HCT116 (cell line): ENCODE data around the gene TMEM258. TPM values are rescaled to one million over a fixed set of nuclear protein-coding genes. Genes with fewer than 3 reads are reported as not detected.

Experiments used
- ATAC-seq: fragments of 200-7000 bp; cut with Tn5 transposase; 2 replicates; pipeline ENCODE4 v1.9.1; 2020; ENCODE audit warnings: mild to moderate bottlenecking, moderate library complexity
- BruUV-seq: library from RNA; stranded (reverse); fragments of 400-500 nt; replicated peaks from 2 replicates; lab custom pipeline; 2021; lab: Mats Ljungman, UMichigan
- CTCF ChIA-PET: fragments of 300-600 bp; sonication (Branson Sonifier 250); formaldehyde crosslinking; loops from one replicate; lab custom pipeline; 2021; ENCODE audit warnings: antibody characterized with exemption; lab: Charles Lee
- POLR2A ChIA-PET: fragments of 300-600, 350-600 bp; sonication (Branson Sonifier 250); formaldehyde crosslinking; loops from one replicate; lab custom pipeline; 2021; ENCODE audit warnings: antibody characterized with exemption; lab: Charles Lee
- RAD21 ChIA-PET, 2 experiments: fragments of 300-600 bp; sonication (Branson Sonifier 250); formaldehyde crosslinking; loops; one replicate each; lab custom pipeline; 2023; ENCODE audit warnings: low total read pairs in 2 of 2; ENCODE audit not compliant: uncharacterized antibody in 2 of 2, unreplicated experiment in 2 of 2, low non-redundant PET in 1 of 2; lab: Charles Lee
- DNase-seq: peaks from one replicate; pipeline ENCODE4 v3.0.0-alpha.2; 2010; ENCODE audit warnings: low read depth, low spot score
- H2AFZ ChIP-seq: fragments of 200-600 bp; shearing (Covaris generic), sonication (generic); 2 replicates; pipeline ENCODE4 v1.6.1; 2017; ENCODE audit warnings: low read depth, mixed run types, mixed read lengths, antibody characterized with exemption, low read length; ENCODE audit not compliant: poor library complexity, severe bottlenecking
- H3K27ac ChIP-seq: 2 replicates; pipeline ENCODE4 v1.5.1; 2012; ENCODE audit warnings: low read depth, low read length
- H3K27me3 ChIP-seq: fragments of 200-600 bp; sonication (generic); 2 replicates; pipeline ENCODE4 v1.6.1; 2016; ENCODE audit warnings: mixed run types, low read length, mixed read lengths; ENCODE audit not compliant: insufficient read depth
- H3K36me3 ChIP-seq, 2 experiments: fragments of 200-500 bp in 1 of 2; fragments of 200-600 bp in 1 of 2; sonication (Bioruptor generic) in 1 of 2; sonication (generic) in 1 of 2; 2 replicates each; pipeline versions ENCODE4 v1.5.1 to v1.6.1; 2014 to 2016; ENCODE audit warnings: low read length in 2 of 2, inconsistent platforms in 1 of 2, mixed read lengths in 1 of 2, mixed run types in 1 of 2; ENCODE audit not compliant: insufficient read depth in 2 of 2, control insufficient read depth in 1 of 2
- H3K4me1 ChIP-seq, 2 experiments: fragments of 200-600 bp in 1 of 2; sonication (generic) in 1 of 2; 2 replicates each; pipeline versions ENCODE4 v1.5.1 to v1.6.1; 2012 to 2017; ENCODE audit warnings: low read length in 2 of 2, inconsistent platforms in 1 of 2, mild to moderate bottlenecking in 1 of 2, mixed read lengths in 1 of 2, mixed run types in 1 of 2, moderate library complexity in 1 of 2; ENCODE audit not compliant: insufficient read depth in 2 of 2, control insufficient read depth in 1 of 2
- H3K4me2 ChIP-seq: fragments of 200-600 bp; sonication (generic); 2 replicates; pipeline ENCODE4 v1.6.1; 2017; ENCODE audit warnings: mixed run types, low read length, mixed read lengths
- H3K4me3 ChIP-seq, 2 experiments: fragments of 200-600 bp in 1 of 2; sonication (generic) in 1 of 2; replicated peaks in 1 of 2; 2 replicates each; pipeline ENCODE4 v1.5.1; 2011 to 2016; ENCODE audit warnings: low read length in 2 of 2, control low read depth in 1 of 2, low read depth in 1 of 2, mild to moderate bottlenecking in 1 of 2, mixed read lengths in 1 of 2, mixed run types in 1 of 2
- H3K79me2 ChIP-seq: fragments of 200-600 bp; sonication (generic); 2 replicates; pipeline ENCODE4 v1.6.1; 2017; ENCODE audit warnings: mild to moderate bottlenecking, mixed run types, low read length, moderate library complexity, mixed read lengths; ENCODE audit not compliant: insufficient read depth
- H3K9ac ChIP-seq: fragments of 200-600 bp; sonication (generic); 2 replicates; pipeline ENCODE4 v1.6.1; 2016; ENCODE audit warnings: low read length, mixed read lengths
- H3K9me2 ChIP-seq: fragments of 200-600 bp; sonication (generic), shearing (Covaris generic); 2 replicates; pipeline ENCODE4 v1.6.1; 2017; ENCODE audit warnings: mixed run types, mild to moderate bottlenecking, moderate library complexity; ENCODE audit not compliant: insufficient read depth
- H3K9me3 ChIP-seq, 2 experiments: fragments of 200-500 bp in 1 of 2; fragments of 200-600 bp in 1 of 2; sonication (Bioruptor generic) in 1 of 2; sonication (generic) in 1 of 2; 2 replicates each; pipeline ENCODE4 v1.6.1; 2014 to 2017; ENCODE audit warnings: low read length in 2 of 2, mixed read lengths in 2 of 2, inconsistent platforms in 1 of 2, low read depth in 1 of 2, mild to moderate bottlenecking in 1 of 2, mixed run types in 1 of 2, moderate library complexity in 1 of 2; ENCODE audit not compliant: control insufficient read depth in 1 of 2, insufficient read depth in 1 of 2
- H4K20me1 ChIP-seq: fragments of 200-600 bp; sonication (generic), shearing (Covaris generic); 2 replicates; pipeline ENCODE4 v1.6.1; 2017; ENCODE audit warnings: mixed run types, mild to moderate bottlenecking, moderate library complexity; ENCODE audit not compliant: insufficient read depth
- CBX3 ChIP-seq: IDR thresholded peaks from 2 replicates; pipeline ENCODE4 v1.6.1; 2012; ENCODE audit warnings: low read depth
- EGR1 ChIP-seq: IDR thresholded peaks from 2 replicates; pipeline ENCODE4 v1.6.1; 2012; ENCODE audit warnings: low read depth
- ELF1 ChIP-seq: IDR thresholded peaks from 2 replicates; pipeline ENCODE4 v1.6.1; 2012; ENCODE audit warnings: low read depth, borderline replicate concordance
- EZH2 ChIP-seq: fragments of 200-600 bp; sonication (generic); IDR thresholded peaks from 2 replicates; pipeline ENCODE4 v1.6.1; 2017; ENCODE audit warnings: antibody characterized with exemption, mixed run types
- EZH2phosphoT487 ChIP-seq: fragments of 200-600 bp; IDR thresholded peaks from 2 replicates; pipeline ENCODE4 v1.6.1; 2018; ENCODE audit warnings: antibody characterized with exemption, borderline replicate concordance
- FOSL1 ChIP-seq: IDR thresholded peaks from 2 replicates; pipeline ENCODE4 v1.6.1; 2012; ENCODE audit warnings: low read depth
- JUND ChIP-seq: IDR thresholded peaks from 2 replicates; pipeline ENCODE4 v1.6.1; 2012
- MAX ChIP-seq: IDR thresholded peaks from 2 replicates; pipeline ENCODE4 v1.6.1; 2012
- POLR2AphosphoS5 ChIP-seq: IDR thresholded peaks from 2 replicates; pipeline ENCODE4 v1.6.1; 2011; ENCODE audit warnings: mild to moderate bottlenecking, low read depth, low read length, moderate library complexity
- RAD21 ChIP-seq: IDR thresholded peaks from 2 replicates; pipeline ENCODE4 v1.6.1; 2012; ENCODE audit warnings: low read depth, mild to moderate bottlenecking
- SIN3A ChIP-seq: IDR thresholded peaks from 2 replicates; pipeline ENCODE4 v1.6.1; 2012; ENCODE audit warnings: low read depth
- SP1 ChIP-seq: IDR thresholded peaks from 2 replicates; pipeline ENCODE4 v1.6.1; 2012; ENCODE audit warnings: low read depth
- SRF ChIP-seq: IDR thresholded peaks from 2 replicates; pipeline ENCODE4 v1.6.1; 2012; ENCODE audit warnings: low read depth
- TCF7L2 ChIP-seq: IDR thresholded peaks from 2 replicates; pipeline ENCODE4 v1.7.0; 2011; ENCODE audit warnings: borderline replicate concordance, inconsistent platforms; ENCODE audit not compliant: insufficient read depth, insufficient read length; ENCODE audit errors: extremely low read depth
- ZBTB33 ChIP-seq: IDR thresholded peaks from 2 replicates; pipeline ENCODE4 v1.6.1; 2011; ENCODE audit warnings: mild to moderate bottlenecking, low read length, moderate library complexity; ENCODE audit not compliant: insufficient replicate concordance; ENCODE audit errors: extremely low read depth
- ZFX ChIP-seq: fragments of 450-650 bp; IDR thresholded peaks from 2 replicates; pipeline ENCODE4 v1.6.1; 2017
- intact Hi-C: fragments of 100-400 bp; cut with micrococcal nuclease; formaldehyde crosslinking; loops from 2 replicates; pipeline ENCODE4 v1.10.0; 2022
- total RNA-seq: library from RNA; stranded (reverse); gene quantifications from one replicate; pipeline ENCODE4 v1.2.1, GENCODE V29; 2021; ENCODE audit not compliant: unreplicated experiment

TMEM258 gene
- total RNA-seq, 1 experiment from 2014 or later: 160 TPM

GRCh38 chr11:61811831-61812230 lies 19.4 kb upstream of the TMEM258 start:
- Histone ChIP-seq H3K9ac (no peak overlapping the region), H3K79me2 (peaks cover 9% of the 10 kb centered on the region), H3K4me2 (no peak overlapping the region), H3K9me2 (no peaks in the 10 kb centered on the region), H3K36me3 (peaks cover 2 to 16% of the 10 kb centered on the region in 2 experiments; a peak in 3 of 4 replicates), H4K20me1 (no peaks in the 10 kb centered on the region), H3K4me3 (no peak overlapping the region), H3K4me1 (peaks cover 4 to 26% of the 10 kb centered on the region in 2 experiments; a peak in 3 of 4 replicates), H3K9me3 (no peaks in the 10 kb centered on the region), H3K27ac (no peak overlapping the region), H3K27me3 (no peaks in the 10 kb centered on the region), H2AFZ (no peak overlapping the region)
- ATAC-seq (no peak), DNase-seq (no peak)
- intact Hi-C loops: no loop called here
- TF ChIP-seq EZH2phosphoT487 (no peak), JUND (no peak), MAX (no peak), ZBTB33 (no peak), SRF (no peak), SIN3A (no peak)
- ChIA-PET CTCF (no interaction called here), POLR2A (no interaction called here), RAD21 (no interaction called here)
- BruUV-seq: no TSS peak

GRCh38 chr11:61810671-61811175 lies 18.3 kb upstream of the TMEM258 start:
- H3K79me2 ChIP-seq: peaks cover 4% of the 10 kb centered on the region; the same call in 1 of the 2 replicates
- no peaks in the 10 kb centered on the region for H3K9me2 ChIP-seq
- no peaks in the 10 kb centered on the region for H4K20me1 ChIP-seq
- ChIA-PET CTCF (no interaction called here), POLR2A (no interaction called here), RAD21 (no interaction called here)
- H2AFZ ChIP-seq: no peak overlapping the region
- no peak overlapping the region for H3K27ac ChIP-seq
- peaks cover 5 to 23% of the 10 kb centered on the region in 2 experiments; a peak in 3 of 4 replicates for H3K36me3 ChIP-seq
- intact Hi-C loops: no loop called here
- no peak overlapping the region for H3K9ac ChIP-seq
- no peaks in the 10 kb centered on the region for H3K9me3 ChIP-seq
- BruUV-seq: no TSS peak
- H3K4me2 ChIP-seq: no peak overlapping the region
- H3K4me1 ChIP-seq: peaks cover 4 to 16% of the 10 kb centered on the region in 2 experiments; a peak in 3 of 4 replicates
- no peak for ATAC-seq
- no peak for DNase-seq
- H3K4me3 ChIP-seq: no peak overlapping the region
- no peaks in the 10 kb centered on the region for H3K27me3 ChIP-seq
- TF ChIP-seq CBX3 (no peak), EZH2 (no peak), SP1 (no peak), POLR2AphosphoS5 (no peak), ZFX (no peak), ELF1 (no peak), SIN3A (no peak), FOSL1 (no peak), EGR1 (no peak), ZBTB33 (no peak), TCF7L2 (no peak), RAD21 (no peak)
